Astrocyte (in vitro differentiated cells and primary cell): ENCODE measurements around the gene WFDC11.

Experiments used
- EZH2 ChIP-seq: IDR thresholded peaks from 2 replicates; pipeline ENCODE4 v1.6.1; 2012; ENCODE audit warnings: mild to moderate bottlenecking, low read length, inconsistent platforms; ENCODE audit not compliant: insufficient read depth
- TF ChIP-seq, protein P1 (sequence below): IDR thresholded peaks from 2 replicates; pipeline ENCODE4 v1.5.1; 2011; ENCODE audit warnings: low read depth, mild to moderate bottlenecking, inconsistent platforms, low read length, moderate library complexity; ENCODE audit not compliant: insufficient read depth

DNA sequence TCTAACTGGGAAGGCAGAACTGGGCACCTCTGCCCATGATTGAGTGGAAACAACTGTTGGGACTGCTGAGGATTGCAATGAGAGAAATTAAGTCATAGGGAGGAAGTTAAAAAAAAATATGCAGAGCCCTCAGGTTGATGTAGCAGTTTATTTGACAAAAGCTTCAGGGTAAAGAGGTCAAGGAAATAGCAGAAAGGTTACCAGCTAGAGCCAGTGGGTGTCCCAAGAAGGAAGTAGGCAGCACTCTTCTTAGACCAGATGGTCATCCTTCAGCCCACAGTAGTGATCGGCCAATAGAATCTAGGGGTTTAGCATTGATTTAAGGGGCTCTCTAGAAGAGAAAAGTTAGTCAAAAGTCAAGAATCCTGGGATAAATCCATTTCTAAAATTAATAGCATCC is 62.2 kb downstream of the WFDC11 start:
- TF ChIP-seq, protein P1, sequence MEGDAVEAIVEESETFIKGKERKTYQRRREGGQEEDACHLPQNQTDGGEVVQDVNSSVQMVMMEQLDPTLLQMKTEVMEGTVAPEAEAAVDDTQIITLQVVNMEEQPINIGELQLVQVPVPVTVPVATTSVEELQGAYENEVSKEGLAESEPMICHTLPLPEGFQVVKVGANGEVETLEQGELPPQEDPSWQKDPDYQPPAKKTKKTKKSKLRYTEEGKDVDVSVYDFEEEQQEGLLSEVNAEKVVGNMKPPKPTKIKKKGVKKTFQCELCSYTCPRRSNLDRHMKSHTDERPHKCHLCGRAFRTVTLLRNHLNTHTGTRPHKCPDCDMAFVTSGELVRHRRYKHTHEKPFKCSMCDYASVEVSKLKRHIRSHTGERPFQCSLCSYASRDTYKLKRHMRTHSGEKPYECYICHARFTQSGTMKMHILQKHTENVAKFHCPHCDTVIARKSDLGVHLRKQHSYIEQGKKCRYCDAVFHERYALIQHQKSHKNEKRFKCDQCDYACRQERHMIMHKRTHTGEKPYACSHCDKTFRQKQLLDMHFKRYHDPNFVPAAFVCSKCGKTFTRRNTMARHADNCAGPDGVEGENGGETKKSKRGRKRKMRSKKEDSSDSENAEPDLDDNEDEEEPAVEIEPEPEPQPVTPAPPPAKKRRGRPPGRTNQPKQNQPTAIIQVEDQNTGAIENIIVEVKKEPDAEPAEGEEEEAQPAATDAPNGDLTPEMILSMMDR = no peak
- TF ChIP-seq EZH2 = no peak
